NCI-H2171 (cell line): ENCODE results near the gene KHNYN.
"Not testable (repeated sequence)": the region's sequence is repeated elsewhere in the genome, so short reads cannot be mapped to it uniquely, and the experiment has no call there.

ENCODE experiments used
- DNase-seq: peaks from one replicate; lab custom pipeline; 2025; lab: John Stamatoyannopoulos, UW

Gene KHNYN

DNA sequence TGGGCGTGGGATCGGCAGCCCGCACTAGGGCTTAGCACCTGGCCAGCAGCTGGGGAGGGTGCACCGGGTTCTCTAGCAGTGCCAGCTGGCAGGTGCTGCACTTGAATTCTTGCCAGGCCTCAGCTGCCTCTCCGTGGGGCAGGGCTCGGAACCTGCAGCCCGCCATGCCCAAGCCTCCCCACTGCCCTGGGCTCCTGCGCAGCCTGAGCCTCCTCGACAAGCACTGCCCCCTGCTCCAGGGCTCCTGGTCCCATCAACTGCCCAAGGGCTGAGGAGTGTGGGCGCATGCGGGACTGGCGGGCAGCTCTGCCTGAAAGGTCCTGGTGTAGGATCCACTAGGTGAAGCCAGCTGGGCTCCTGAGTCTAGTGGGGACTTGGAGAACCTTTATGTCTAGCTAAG lies 43.5 kb downstream of the KHNYN start:
- DNase-seq: no peak

DNA sequence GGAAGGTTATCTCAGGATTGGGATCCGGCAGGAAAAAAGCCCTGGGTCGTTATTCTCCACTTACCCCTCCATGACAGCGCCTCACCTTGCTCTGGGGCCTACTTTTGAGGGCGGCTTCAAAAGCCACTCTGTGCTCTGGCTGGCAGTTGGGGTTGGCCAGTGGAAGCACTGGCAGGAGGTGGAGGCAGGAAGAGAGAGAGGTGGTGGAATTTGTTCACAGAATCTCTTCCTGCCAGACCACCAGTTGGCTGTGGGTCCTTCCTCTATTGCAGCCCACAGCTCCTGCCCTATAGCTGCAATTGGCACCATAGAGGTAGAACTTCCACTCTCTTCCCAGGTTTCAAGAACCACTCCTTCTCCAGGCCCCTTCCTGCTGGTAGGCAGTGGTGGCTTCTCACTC lies 45.5 kb downstream of the KHNYN start:
- DNase-seq: no peak

DNA sequence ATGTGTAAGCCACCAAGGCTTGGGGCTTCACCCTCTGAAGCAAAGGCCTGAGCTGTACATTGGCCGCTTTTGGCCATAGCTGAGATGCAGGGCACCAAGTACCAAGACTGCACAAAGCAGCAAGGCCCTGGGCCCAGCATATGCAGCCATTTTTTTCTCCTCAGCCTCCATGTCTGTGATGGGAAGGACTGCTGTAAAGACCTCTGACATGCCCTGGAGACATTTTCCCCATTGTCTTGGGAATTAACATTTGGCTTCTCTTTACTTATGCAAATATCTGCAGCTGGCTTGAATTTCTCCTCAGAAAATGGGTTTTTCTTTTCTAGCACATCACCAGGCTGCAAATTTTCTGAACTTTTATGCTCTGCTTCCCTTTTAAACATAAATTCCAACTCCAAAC lies 50.2 kb downstream of the KHNYN start:
- not testable (repeated sequence) for DNase-seq

DNA sequence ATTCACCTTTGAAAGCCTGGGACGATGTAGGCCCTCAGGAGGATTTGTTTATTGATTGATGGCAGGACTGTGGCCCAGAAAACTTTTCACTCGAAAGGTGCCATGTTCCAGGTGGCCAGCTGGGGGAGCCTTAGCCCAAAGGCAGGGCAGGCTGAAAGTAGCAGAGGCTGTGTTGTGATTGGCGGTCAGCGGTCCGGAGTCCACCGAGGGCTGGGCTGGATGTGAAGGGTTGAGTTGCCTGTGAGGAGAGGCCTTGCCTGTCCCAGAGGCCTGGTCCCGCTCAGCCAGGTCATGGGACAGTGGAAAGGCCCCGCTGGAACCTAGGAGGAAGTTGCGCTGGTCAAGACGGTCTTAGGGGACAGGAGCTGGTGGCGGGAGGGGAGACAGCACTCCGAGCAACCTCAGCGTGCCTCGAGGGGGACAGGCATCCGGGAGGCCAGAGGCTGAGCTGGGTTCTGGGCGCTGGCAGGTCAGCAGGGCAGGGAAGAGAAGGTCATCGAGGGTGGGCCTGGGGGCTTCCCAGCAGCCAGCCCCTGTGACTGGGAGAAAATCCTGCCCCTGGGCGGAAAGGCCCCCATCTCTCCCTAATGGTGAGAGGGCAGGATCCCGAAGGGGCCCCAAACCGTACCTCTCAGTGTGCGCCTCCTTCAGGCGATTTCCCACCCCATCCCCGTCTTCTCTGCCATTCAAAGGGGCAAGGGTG lies 52.0 kb downstream of the KHNYN start:
- DNase-seq: no peak

DNA sequence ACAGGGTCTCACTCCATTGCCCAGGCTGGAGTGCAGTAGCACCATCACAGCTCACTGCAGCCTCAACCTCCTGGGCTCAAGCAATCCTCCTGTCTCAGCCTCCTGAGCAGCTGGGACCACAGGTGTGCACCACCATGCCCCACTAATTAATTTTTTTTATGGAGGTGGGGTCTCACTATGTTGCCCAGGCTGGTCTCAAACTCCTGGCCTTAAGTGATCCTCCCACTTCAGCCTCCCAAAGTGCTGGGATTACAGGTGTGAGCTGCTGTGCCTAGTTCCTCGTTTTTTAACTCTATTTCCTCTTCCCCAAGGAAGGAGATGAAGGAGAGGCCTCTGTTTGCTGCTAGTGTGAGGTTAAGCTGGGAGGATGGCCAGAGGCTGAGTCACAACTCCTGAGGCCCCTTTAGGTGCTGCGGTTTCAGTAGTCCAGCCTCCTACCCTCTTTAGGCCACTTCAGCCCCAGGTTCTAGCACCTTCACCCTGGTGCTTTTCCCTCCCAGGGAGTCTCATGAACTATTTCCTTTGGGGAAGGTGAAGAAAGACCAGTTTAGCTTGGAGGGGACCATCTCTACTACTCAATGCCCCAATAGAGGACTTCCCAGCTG lies 53.0 kb downstream of the KHNYN start:
- not testable (repeated sequence) for DNase-seq

DNA sequence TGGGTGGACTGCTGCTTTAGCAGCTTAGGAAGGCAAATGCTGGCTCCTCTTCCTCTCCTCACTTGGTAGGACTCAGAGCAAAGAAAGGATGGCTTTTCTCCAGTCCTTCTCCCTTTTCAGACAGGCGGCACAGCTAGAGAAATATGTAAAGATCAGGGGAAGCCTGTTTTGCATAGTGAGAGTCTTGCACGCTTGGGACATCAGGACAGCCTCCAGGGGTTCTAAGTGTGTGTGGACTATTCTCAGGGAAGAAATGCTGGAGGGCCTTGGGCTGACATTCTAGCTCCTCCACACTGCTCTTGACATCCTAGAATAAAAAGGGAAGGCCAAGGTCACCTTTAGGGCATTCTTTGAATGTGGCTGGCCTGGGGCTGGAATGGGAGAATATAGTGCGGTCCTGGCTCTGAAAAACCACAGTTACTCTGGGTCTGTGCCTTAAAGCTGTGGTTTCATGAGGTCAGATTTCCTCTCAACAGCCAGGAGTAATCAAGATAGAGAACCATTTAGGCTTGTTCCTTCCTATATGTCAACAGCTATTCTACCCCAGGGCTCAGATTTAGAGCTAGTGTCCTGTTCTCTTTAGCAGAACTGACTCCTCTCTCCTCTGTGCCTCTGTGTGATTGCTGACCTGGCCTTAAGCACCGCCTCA lies 54.0 kb downstream of the KHNYN start:
- DNase-seq: no peak
